ENCODE measurements around the gene LRRC3.

Gene LRRC3

GRCh38 chr21:44480200-44481053 is 25.1 kb downstream of the LRRC3 start:
- no peak for DNase-seq

GRCh38 chr21:44482581-44483287 is 27.4 kb downstream of the LRRC3 start:
- no peak for DNase-seq

GRCh38 chr21:44483288-44484237 is 28.3 kb downstream of the LRRC3 start:
- DNase-seq: no peak

GRCh38 chr21:44484498-44485253 is 29.4 kb downstream of the LRRC3 start:
- DNase-seq: no peak

- DNase-seq: no peak
These were observed 30.0 kb downstream of the LRRC3 start for GRCh38 chr21:44485254-44485793.

- DNase-seq: no peak
These were observed 30.5 kb downstream of the LRRC3 start for GRCh38 chr21:44485796-44486195.

- DNase-seq: no peak
These were observed 31.0 kb downstream of the LRRC3 start for GRCh38 chr21:44486302-44486701.

GRCh38 chr21:44487831-44488230 is 32.5 kb downstream of the LRRC3 start:
- DNase-seq: no peak

GRCh38 chr21:44489962-44490361 is 34.7 kb downstream of the LRRC3 start:
- DNase-seq: no peak

GRCh38 chr21:44490405-44490804 is 35.1 kb downstream of the LRRC3 start:
- no peak for DNase-seq

- DNase-seq: no peak
These were observed 35.5 kb downstream of the LRRC3 start for GRCh38 chr21:44490816-44491215.

- DNase-seq: no peak
These were observed 37.5 kb downstream of the LRRC3 start for GRCh38 chr21:44492567-44493385.

GRCh38 chr21:44494418-44494817 is 39.1 kb downstream of the LRRC3 start:
- DNase-seq: no peak

GRCh38 chr21:44494956-44495355 is 39.6 kb downstream of the LRRC3 start:
- no peak for DNase-seq

GRCh38 chr21:44495611-44496563 is 40.6 kb downstream of the LRRC3 start:
- DNase-seq: no peak

GRCh38 chr21:44496564-44497550 is 41.5 kb downstream of the LRRC3 start:
- DNase-seq: no peak

- no peak for DNase-seq
These were observed 42.4 kb downstream of the LRRC3 start for GRCh38 chr21:44497703-44498126.

Data from GDM1 (cell line).